Body of pancreas (tissue), 4 donors: ENCODE results near the gene LCAT.

Experiments used
- POLR2A ChIP-seq, 3 donors: fragments of 450-650 bp; IDR thresholded peaks; one replicate each; pipeline ENCODE4 v1.6.1; 2016; ENCODE audit warnings: antibody characterized with exemption in 3 of 3, mild to moderate bottlenecking in 2 of 3
- TF ChIP-seq, protein P1 (sequence below), 7 experiments: fragments of 450-650 bp in 4 of 7; fragments of 200-600 bp in 3 of 7; sonication (generic) in 3 of 7; IDR thresholded peaks; one replicate each; pipeline ENCODE4 v1.5.1; 2016 to 2019; ENCODE audit warnings: antibody characterized with exemption in 7 of 7

DNA sequence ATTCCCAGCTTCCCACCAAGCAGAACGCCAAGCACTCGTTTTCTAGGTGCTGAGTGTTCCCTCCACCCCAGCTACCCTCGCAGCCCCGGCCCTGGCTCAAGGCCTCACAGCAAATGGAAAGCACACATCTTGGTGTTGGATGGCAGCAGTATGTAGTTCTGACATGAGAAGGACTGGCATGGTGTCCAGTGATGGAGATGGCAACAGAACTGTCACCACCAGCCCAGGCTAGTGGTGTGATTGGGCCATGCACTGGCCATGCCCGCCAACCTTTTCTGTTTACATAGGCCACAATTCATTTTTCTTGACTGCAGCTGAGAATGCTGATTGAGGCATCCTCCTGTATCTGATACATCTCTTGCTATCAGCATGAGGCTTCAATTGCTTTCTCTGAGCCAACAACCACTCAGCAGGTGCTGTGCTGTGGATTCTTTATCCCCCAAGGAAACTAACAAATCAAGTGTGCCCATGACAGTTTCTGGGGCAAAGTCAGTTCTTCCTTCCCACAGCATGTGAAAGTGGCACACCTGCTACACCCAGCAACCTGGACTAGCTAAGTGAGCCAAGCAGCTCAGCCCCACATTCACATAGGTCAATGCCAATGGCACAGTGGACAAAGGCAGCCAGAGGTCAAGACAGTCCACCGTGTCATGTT lies 20.7 kb upstream of the LCAT start:
- TF ChIP-seq, protein P1, sequence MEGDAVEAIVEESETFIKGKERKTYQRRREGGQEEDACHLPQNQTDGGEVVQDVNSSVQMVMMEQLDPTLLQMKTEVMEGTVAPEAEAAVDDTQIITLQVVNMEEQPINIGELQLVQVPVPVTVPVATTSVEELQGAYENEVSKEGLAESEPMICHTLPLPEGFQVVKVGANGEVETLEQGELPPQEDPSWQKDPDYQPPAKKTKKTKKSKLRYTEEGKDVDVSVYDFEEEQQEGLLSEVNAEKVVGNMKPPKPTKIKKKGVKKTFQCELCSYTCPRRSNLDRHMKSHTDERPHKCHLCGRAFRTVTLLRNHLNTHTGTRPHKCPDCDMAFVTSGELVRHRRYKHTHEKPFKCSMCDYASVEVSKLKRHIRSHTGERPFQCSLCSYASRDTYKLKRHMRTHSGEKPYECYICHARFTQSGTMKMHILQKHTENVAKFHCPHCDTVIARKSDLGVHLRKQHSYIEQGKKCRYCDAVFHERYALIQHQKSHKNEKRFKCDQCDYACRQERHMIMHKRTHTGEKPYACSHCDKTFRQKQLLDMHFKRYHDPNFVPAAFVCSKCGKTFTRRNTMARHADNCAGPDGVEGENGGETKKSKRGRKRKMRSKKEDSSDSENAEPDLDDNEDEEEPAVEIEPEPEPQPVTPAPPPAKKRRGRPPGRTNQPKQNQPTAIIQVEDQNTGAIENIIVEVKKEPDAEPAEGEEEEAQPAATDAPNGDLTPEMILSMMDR (IDR thresholded peaks at IDR 0.05), result no peak
- no peak for TF ChIP-seq POLR2A (IDR thresholded peaks at IDR 0.05)
